SK-N-MC (cell line): Measurements from ENCODE around the gene ADCY2.

Experiments used
- DNase-seq: peaks from one replicate; pipeline ENCODE4 v3.0.0-alpha.2; 2011; ENCODE audit warnings: low read depth, low spot score
- H3K27ac ChIP-seq: fragments of 200-600 bp; sonication (generic); 2 replicates; pipeline ENCODE4 v1.5.1; 2016; ENCODE audit warnings: mixed run types
- H3K36me3 ChIP-seq: fragments of 200-600 bp; sonication (generic); 2 replicates; pipeline ENCODE4 v1.6.1; 2017; ENCODE audit warnings: antibody characterized with exemption, low read length, mixed read lengths; ENCODE audit not compliant: insufficient read depth
- H3K4me3 ChIP-seq: fragments of 200-600 bp; sonication (generic); 2 replicates; pipeline ENCODE4 v1.5.1; 2016
- H3K9ac ChIP-seq: fragments of 200-600 bp; sonication (generic); 2 replicates; pipeline ENCODE4 v1.8.0; 2017; ENCODE audit warnings: mixed run types, mixed read lengths; ENCODE audit not compliant: insufficient read length
- H3K9me3 ChIP-seq: fragments of 200-600 bp; sonication (generic); 2 replicates; pipeline ENCODE4 v1.6.1; 2017; ENCODE audit warnings: low read depth, mild to moderate bottlenecking, antibody characterized with exemption, low read length, moderate library complexity, mixed read lengths
- EZH2 ChIP-seq: fragments of 200-600 bp; sonication (generic); IDR thresholded peaks from one replicate; pipeline ENCODE4 v1.6.1; 2017; ENCODE audit warnings: antibody characterized with exemption
- FOXP2 ChIP-seq: optimal IDR thresholded peaks from 2 replicates; pipeline ENCODE3; 2011; ENCODE audit warnings: mild to moderate bottlenecking, moderate library complexity; ENCODE audit not compliant: insufficient read depth; ENCODE audit errors: extremely low read length, control extremely low read depth
- POLR2AphosphoS5 ChIP-seq: IDR thresholded peaks from 2 replicates; pipeline ENCODE4 v1.6.1; 2012; ENCODE audit warnings: mild to moderate bottlenecking, low read depth, low read length, borderline replicate concordance

ADCY2 gene

DNA sequence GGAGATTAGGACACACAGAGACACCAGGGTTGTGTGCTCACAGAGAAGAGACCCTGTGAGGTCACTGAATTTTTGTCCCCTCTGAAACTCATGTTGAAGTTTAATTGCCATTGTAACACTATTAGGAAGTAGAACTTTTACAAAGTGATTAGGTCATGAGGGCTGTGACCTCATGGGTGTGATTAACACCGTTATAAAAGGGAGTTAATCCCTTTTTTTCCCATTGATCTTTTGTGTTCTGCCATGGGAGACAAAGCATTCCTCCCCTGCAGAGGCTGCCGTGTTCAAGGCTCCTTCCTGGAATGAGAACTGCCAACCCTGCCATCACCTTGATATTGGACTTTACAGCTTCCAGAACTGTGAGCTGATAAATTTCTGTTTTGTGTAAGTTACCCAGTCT is 221.0 kb downstream of the ADCY2 start:
- H3K36me3 ChIP-seq: no peaks in the 10 kb centered on the region
- no peak overlapping the region for H3K4me3 ChIP-seq
- H3K27ac ChIP-seq: no peak overlapping the region
- TF ChIP-seq POLR2AphosphoS5: no peak
- TF ChIP-seq FOXP2: no peak
- TF ChIP-seq EZH2: no peak
- DNase-seq: no peak
- H3K9me3 ChIP-seq: no peaks in the 10 kb centered on the region
- H3K9ac ChIP-seq: no peak overlapping the region

DNA sequence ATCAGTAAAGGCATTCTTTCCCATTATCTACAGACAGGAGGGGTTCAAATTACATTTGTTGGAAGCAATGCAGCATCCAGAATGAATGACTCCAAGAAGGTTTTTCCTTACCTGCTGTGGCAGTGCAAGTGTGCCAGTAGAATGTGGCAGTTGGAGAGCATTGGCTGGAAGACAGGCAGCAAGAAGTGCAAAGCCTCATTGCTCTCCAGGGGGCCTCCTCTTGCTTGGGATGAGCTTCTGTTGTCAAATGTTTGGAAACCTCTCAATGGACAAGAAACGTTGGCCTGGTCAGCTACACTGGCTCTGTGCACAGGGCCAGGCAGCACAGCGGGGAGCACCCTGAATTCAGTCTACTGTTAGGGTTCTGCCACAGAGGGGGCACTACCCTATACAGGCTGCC is 226.6 kb downstream of the ADCY2 start:
- Histone ChIP-seq H3K9me3 (no peaks in the 10 kb centered on the region), H3K27ac (no peak overlapping the region), H3K4me3 (no peak overlapping the region), H3K9ac (no peak overlapping the region), H3K36me3 (no peaks in the 10 kb centered on the region)
- DNase-seq: no peak
- TF ChIP-seq EZH2 (no peak), FOXP2 (no peak), POLR2AphosphoS5 (no peak)

DNA sequence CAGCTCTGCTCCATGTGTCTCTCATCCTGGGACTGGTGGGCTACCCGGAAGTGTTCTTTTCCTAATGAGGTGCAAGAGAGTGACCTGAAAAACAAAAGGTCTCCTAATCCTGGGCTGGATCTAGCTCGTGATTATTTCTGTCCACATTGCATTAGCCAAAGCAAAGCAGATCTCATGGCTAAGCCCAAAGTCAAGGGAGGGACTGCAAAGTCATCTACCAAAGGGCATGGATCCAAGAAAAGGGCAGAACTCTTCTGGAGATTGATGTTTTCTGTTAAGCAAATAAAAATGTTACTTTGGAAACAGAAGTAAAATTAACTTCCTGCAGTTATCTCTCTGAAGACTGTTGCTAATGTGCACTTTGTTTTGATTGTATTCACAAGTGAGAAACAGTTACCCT is 229.8 kb downstream of the ADCY2 start:
- Histone ChIP-seq H3K27ac (no peak overlapping the region), H3K36me3 (no peaks in the 10 kb centered on the region), H3K4me3 (no peak overlapping the region), H3K9ac (no peak overlapping the region), H3K9me3 (no peaks in the 10 kb centered on the region)
- DNase-seq: no peak
- TF ChIP-seq EZH2 (no peak), FOXP2 (no peak), POLR2AphosphoS5 (no peak)

DNA sequence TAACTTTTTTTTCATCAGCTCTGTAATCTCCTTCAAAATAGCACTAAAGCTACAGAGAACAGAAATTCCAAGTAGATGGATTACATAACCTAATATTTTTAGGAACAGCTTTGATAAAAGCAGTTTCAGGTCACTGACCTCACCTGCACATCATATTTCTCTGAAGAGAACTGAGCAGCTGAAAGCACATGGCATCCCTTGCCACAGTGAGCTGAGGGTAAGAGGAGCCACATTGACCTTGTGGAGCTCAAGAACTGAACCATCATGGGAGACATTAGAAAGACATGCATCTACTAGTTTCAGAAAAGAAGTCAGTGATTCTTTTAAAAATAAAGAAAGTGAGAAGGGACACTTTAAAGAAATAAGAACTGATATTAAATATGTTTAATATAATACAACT is 232.3 kb downstream of the ADCY2 start:
- H3K9ac ChIP-seq: no peak overlapping the region
- H3K9me3 ChIP-seq: no peaks in the 10 kb centered on the region
- H3K36me3 ChIP-seq: no peaks in the 10 kb centered on the region
- DNase-seq: no peak
- no peak for TF ChIP-seq EZH2
- TF ChIP-seq POLR2AphosphoS5: no peak
- TF ChIP-seq FOXP2: no peak
- H3K4me3 ChIP-seq: no peak overlapping the region
- H3K27ac ChIP-seq: no peak overlapping the region

DNA sequence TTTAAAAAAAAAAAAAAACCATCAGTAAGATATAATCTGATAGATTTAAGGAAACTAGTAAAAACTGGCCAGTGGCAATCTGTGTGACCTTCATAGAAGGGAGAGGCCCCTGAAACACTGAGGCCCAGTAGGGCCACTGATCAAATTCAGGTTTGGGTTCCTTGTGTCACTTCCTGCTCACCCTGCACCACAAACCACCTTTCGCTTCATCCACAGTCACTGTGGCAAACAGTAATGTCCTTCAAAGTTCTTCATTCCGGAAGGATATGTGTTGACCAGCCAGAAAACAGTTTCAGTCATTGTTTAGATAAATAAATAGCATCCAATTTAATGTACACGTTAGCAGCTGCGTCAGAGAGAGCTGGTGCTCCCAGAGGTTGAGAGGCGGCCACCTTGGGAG is 232.9 kb downstream of the ADCY2 start:
- no peak overlapping the region for H3K27ac ChIP-seq
- H3K36me3 ChIP-seq: no peaks in the 10 kb centered on the region
- TF ChIP-seq POLR2AphosphoS5 (no peak), EZH2 (no peak), FOXP2 (no peak)
- H3K4me3 ChIP-seq: no peak overlapping the region
- DNase-seq: no peak
- no peaks in the 10 kb centered on the region for H3K9me3 ChIP-seq
- H3K9ac ChIP-seq: no peak overlapping the region

DNA sequence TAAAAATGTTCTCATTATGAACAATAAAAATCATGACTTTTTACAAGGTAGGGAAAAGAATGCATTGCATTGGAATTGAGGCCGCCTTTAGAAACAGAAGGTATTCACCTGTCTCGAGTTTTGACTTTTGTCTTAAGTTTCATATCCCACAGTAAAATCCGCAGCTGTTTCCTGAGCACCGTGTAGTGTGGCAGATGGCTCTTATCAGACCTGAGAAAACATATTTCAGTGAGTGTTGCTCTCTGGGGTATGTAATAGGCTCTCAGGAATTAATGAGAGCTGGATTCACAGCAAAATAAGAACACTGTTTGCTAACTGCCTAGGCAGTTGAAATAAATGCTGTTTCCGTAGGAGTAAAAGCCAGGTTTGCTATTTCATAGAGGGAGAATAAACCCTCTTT is 233.6 kb downstream of the ADCY2 start:
- Histone ChIP-seq H3K27ac (no peak overlapping the region), H3K4me3 (no peak overlapping the region), H3K9ac (no peak overlapping the region), H3K36me3 (no peaks in the 10 kb centered on the region), H3K9me3 (no peaks in the 10 kb centered on the region)
- DNase-seq: no peak
- TF ChIP-seq FOXP2: no peak
- no peak for TF ChIP-seq POLR2AphosphoS5
- TF ChIP-seq EZH2: no peak

DNA sequence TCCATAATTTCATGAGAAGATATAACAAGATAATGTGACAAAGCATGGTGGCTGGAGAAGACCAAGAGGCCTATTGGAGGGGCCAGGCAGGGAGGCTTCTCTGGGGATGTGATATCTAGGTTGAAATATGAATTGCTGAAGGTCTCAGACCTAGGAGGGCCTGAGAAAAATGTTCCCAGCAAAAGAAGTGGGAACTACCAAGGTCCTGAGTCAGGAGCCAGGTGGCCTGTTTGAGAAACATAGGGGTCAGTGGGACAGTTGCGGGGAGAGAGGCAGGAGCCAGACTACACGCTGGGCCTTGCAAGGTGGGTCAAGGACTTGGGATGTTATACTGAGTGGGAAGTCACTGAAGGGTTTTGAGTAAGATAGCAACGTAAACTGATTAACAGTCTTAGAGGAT is 238.9 kb downstream of the ADCY2 start:
- no peak overlapping the region for H3K4me3 ChIP-seq
- no peaks in the 10 kb centered on the region for H3K36me3 ChIP-seq
- H3K9me3 ChIP-seq: no peaks in the 10 kb centered on the region
- TF ChIP-seq EZH2 (no peak), FOXP2 (no peak)
- DNase-seq: no peak
- H3K27ac ChIP-seq: no peak overlapping the region
- no peak overlapping the region for H3K9ac ChIP-seq

DNA sequence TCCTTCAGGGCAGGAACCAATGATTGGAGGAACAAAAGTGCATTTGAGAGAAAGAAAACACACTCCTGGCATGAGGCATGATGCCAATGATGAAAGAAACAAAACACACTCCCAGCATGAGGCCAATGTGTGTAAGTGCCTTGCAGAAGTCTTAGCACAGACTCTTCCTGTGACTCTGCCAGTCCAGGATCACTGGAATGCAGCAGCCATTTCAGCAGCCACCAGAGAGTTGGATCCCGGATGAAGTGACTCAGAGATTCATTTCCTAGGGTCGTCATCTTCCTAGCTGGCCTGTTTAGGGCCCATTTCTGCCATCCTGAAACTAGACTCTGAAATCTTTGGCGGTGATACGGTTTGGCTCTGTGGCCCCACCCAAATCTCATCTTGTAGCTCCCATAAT is 242.5 kb downstream of the ADCY2 start:
- Histone ChIP-seq H3K4me3 (no peak overlapping the region), H3K9ac (no peak overlapping the region), H3K27ac (no peak overlapping the region), H3K36me3 (no peaks in the 10 kb centered on the region), H3K9me3 (no peaks in the 10 kb centered on the region)
- no peak for DNase-seq
- TF ChIP-seq POLR2AphosphoS5: no peak
- no peak for TF ChIP-seq FOXP2
- no peak for TF ChIP-seq EZH2

DNA sequence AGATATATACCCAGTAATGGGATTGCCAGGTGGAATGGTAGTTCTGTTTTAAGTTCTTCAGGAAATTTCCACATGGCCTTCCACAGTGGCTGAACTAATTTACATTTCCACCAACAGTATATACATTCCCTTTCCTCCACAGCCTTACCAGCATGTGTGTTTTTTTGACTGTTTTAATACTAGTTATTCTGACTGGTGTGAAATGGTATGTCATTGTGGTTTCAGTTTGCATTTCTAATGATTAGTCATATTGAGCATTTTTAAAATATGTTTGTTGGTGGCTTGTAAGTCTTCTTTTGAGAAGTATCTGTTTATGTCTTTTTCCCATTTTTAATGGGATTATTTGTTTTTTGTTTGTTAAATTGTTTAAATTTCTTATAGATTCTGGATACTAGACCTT is 246.1 kb downstream of the ADCY2 start:
- H3K4me3 ChIP-seq: no peak overlapping the region

More for the DNA sequence above, 246.1 kb downstream of the ADCY2 start:
- Histone ChIP-seq H3K9ac (no peak overlapping the region), H3K36me3 (no peaks in the 10 kb centered on the region), H3K9me3 (no peaks in the 10 kb centered on the region), H3K27ac (no peak overlapping the region)
- no peak for DNase-seq
- TF ChIP-seq POLR2AphosphoS5 (no peak), FOXP2 (no peak), EZH2 (no peak)
